HCT116 (cell line): Measurements from ENCODE around the gene CEACAM3. TPM values are rescaled to one million over a fixed set of nuclear protein-coding genes. Genes with fewer than 3 reads are reported as not detected.

Experiments
- ATAC-seq: fragments of 200-7000 bp; cut with Tn5 transposase; 2 replicates; pipeline ENCODE4 v1.9.1; 2020; ENCODE audit warnings: mild to moderate bottlenecking, moderate library complexity
- BruUV-seq: library from RNA; stranded (reverse); fragments of 400-500 nt; replicated peaks from 2 replicates; lab custom pipeline; 2021; lab: Mats Ljungman, UMichigan
- CTCF ChIA-PET: fragments of 300-600 bp; sonication (Branson Sonifier 250); formaldehyde crosslinking; loops from one replicate; lab custom pipeline; 2021; ENCODE audit warnings: antibody characterized with exemption; lab: Charles Lee
- POLR2A ChIA-PET: fragments of 300-600, 350-600 bp; sonication (Branson Sonifier 250); formaldehyde crosslinking; loops from one replicate; lab custom pipeline; 2021; ENCODE audit warnings: antibody characterized with exemption; lab: Charles Lee
- RAD21 ChIA-PET, 2 experiments: fragments of 300-600 bp; sonication (Branson Sonifier 250); formaldehyde crosslinking; loops; one replicate each; lab custom pipeline; 2023; ENCODE audit warnings: low total read pairs in 2 of 2; ENCODE audit not compliant: uncharacterized antibody in 2 of 2, unreplicated experiment in 2 of 2, low non-redundant PET in 1 of 2; lab: Charles Lee
- DNase-seq: peaks from one replicate; pipeline ENCODE4 v3.0.0-alpha.2; 2010; ENCODE audit warnings: low read depth, low spot score
- H2AFZ ChIP-seq: fragments of 200-600 bp; shearing (Covaris generic), sonication (generic); 2 replicates; pipeline ENCODE4 v1.6.1; 2017; ENCODE audit warnings: low read depth, mixed run types, mixed read lengths, antibody characterized with exemption, low read length; ENCODE audit not compliant: poor library complexity, severe bottlenecking
- H3K27ac ChIP-seq: 2 replicates; pipeline ENCODE4 v1.5.1; 2012; ENCODE audit warnings: low read depth, low read length
- H3K27me3 ChIP-seq: fragments of 200-600 bp; sonication (generic); 2 replicates; pipeline ENCODE4 v1.6.1; 2016; ENCODE audit warnings: mixed run types, low read length, mixed read lengths; ENCODE audit not compliant: insufficient read depth
- H3K36me3 ChIP-seq, 2 experiments: fragments of 200-500 bp in 1 of 2; fragments of 200-600 bp in 1 of 2; sonication (Bioruptor generic) in 1 of 2; sonication (generic) in 1 of 2; 2 replicates each; pipeline versions ENCODE4 v1.5.1 to v1.6.1; 2014 to 2016; ENCODE audit warnings: low read length in 2 of 2, inconsistent platforms in 1 of 2, mixed read lengths in 1 of 2, mixed run types in 1 of 2; ENCODE audit not compliant: insufficient read depth in 2 of 2, control insufficient read depth in 1 of 2
- H3K4me1 ChIP-seq, 2 experiments: fragments of 200-600 bp in 1 of 2; sonication (generic) in 1 of 2; 2 replicates each; pipeline versions ENCODE4 v1.5.1 to v1.6.1; 2012 to 2017; ENCODE audit warnings: low read length in 2 of 2, inconsistent platforms in 1 of 2, mild to moderate bottlenecking in 1 of 2, mixed read lengths in 1 of 2, mixed run types in 1 of 2, moderate library complexity in 1 of 2; ENCODE audit not compliant: insufficient read depth in 2 of 2, control insufficient read depth in 1 of 2
- H3K4me2 ChIP-seq: fragments of 200-600 bp; sonication (generic); 2 replicates; pipeline ENCODE4 v1.6.1; 2017; ENCODE audit warnings: mixed run types, low read length, mixed read lengths
- H3K4me3 ChIP-seq, 2 experiments: fragments of 200-600 bp in 1 of 2; sonication (generic) in 1 of 2; replicated peaks in 1 of 2; 2 replicates each; pipeline ENCODE4 v1.5.1; 2011 to 2016; ENCODE audit warnings: low read length in 2 of 2, control low read depth in 1 of 2, low read depth in 1 of 2, mild to moderate bottlenecking in 1 of 2, mixed read lengths in 1 of 2, mixed run types in 1 of 2
- H3K79me2 ChIP-seq: fragments of 200-600 bp; sonication (generic); 2 replicates; pipeline ENCODE4 v1.6.1; 2017; ENCODE audit warnings: mild to moderate bottlenecking, mixed run types, low read length, moderate library complexity, mixed read lengths; ENCODE audit not compliant: insufficient read depth
- H3K9ac ChIP-seq: fragments of 200-600 bp; sonication (generic); 2 replicates; pipeline ENCODE4 v1.6.1; 2016; ENCODE audit warnings: low read length, mixed read lengths
- H3K9me2 ChIP-seq: fragments of 200-600 bp; sonication (generic), shearing (Covaris generic); 2 replicates; pipeline ENCODE4 v1.6.1; 2017; ENCODE audit warnings: mixed run types, mild to moderate bottlenecking, moderate library complexity; ENCODE audit not compliant: insufficient read depth
- H3K9me3 ChIP-seq, 2 experiments: fragments of 200-500 bp in 1 of 2; fragments of 200-600 bp in 1 of 2; sonication (Bioruptor generic) in 1 of 2; sonication (generic) in 1 of 2; 2 replicates each; pipeline ENCODE4 v1.6.1; 2014 to 2017; ENCODE audit warnings: low read length in 2 of 2, mixed read lengths in 2 of 2, inconsistent platforms in 1 of 2, low read depth in 1 of 2, mild to moderate bottlenecking in 1 of 2, mixed run types in 1 of 2, moderate library complexity in 1 of 2; ENCODE audit not compliant: control insufficient read depth in 1 of 2, insufficient read depth in 1 of 2
- H4K20me1 ChIP-seq: fragments of 200-600 bp; sonication (generic), shearing (Covaris generic); 2 replicates; pipeline ENCODE4 v1.6.1; 2017; ENCODE audit warnings: mixed run types, mild to moderate bottlenecking, moderate library complexity; ENCODE audit not compliant: insufficient read depth
- CBX3 ChIP-seq: IDR thresholded peaks from 2 replicates; pipeline ENCODE4 v1.6.1; 2012; ENCODE audit warnings: low read depth
- CEBPB ChIP-seq: IDR thresholded peaks from 2 replicates; pipeline ENCODE4 v1.6.1; 2012; ENCODE audit warnings: low read depth
- EGR1 ChIP-seq: IDR thresholded peaks from 2 replicates; pipeline ENCODE4 v1.6.1; 2012; ENCODE audit warnings: low read depth
- ELF1 ChIP-seq: IDR thresholded peaks from 2 replicates; pipeline ENCODE4 v1.6.1; 2012; ENCODE audit warnings: low read depth, borderline replicate concordance
- EZH2 ChIP-seq: fragments of 200-600 bp; sonication (generic); IDR thresholded peaks from 2 replicates; pipeline ENCODE4 v1.6.1; 2017; ENCODE audit warnings: antibody characterized with exemption, mixed run types
- EZH2phosphoT487 ChIP-seq: fragments of 200-600 bp; IDR thresholded peaks from 2 replicates; pipeline ENCODE4 v1.6.1; 2018; ENCODE audit warnings: antibody characterized with exemption, borderline replicate concordance
- FOSL1 ChIP-seq: IDR thresholded peaks from 2 replicates; pipeline ENCODE4 v1.6.1; 2012; ENCODE audit warnings: low read depth
- POLR2A ChIP-seq: IDR thresholded peaks from 2 replicates; pipeline ENCODE4 v1.7.0; 2011; ENCODE audit warnings: borderline replicate concordance; ENCODE audit not compliant: insufficient read depth, insufficient read length; ENCODE audit errors: extremely low read depth
- POLR2AphosphoS5 ChIP-seq: IDR thresholded peaks from 2 replicates; pipeline ENCODE4 v1.6.1; 2011; ENCODE audit warnings: mild to moderate bottlenecking, low read depth, low read length, moderate library complexity
- RAD21 ChIP-seq: IDR thresholded peaks from 2 replicates; pipeline ENCODE4 v1.6.1; 2012; ENCODE audit warnings: low read depth, mild to moderate bottlenecking
- SIN3A ChIP-seq: IDR thresholded peaks from 2 replicates; pipeline ENCODE4 v1.6.1; 2012; ENCODE audit warnings: low read depth
- SRF ChIP-seq: IDR thresholded peaks from 2 replicates; pipeline ENCODE4 v1.6.1; 2012; ENCODE audit warnings: low read depth
- TCF7L2 ChIP-seq: IDR thresholded peaks from 2 replicates; pipeline ENCODE4 v1.7.0; 2011; ENCODE audit warnings: borderline replicate concordance, inconsistent platforms; ENCODE audit not compliant: insufficient read depth, insufficient read length; ENCODE audit errors: extremely low read depth
- YY1 ChIP-seq: IDR thresholded peaks from 2 replicates; pipeline ENCODE4 v1.6.1; 2011; ENCODE audit warnings: low read length, low read depth, moderate library complexity, mild to moderate bottlenecking; ENCODE audit not compliant: insufficient replicate concordance; ENCODE audit errors: extremely low read depth
- intact Hi-C: fragments of 100-400 bp; cut with micrococcal nuclease; formaldehyde crosslinking; loops from 2 replicates; pipeline ENCODE4 v1.10.0; 2022
- total RNA-seq: library from RNA; stranded (reverse); gene quantifications from one replicate; pipeline ENCODE4 v1.2.1, GENCODE V29; 2021; ENCODE audit not compliant: unreplicated experiment
- TF ChIP-seq, protein P1 (sequence below): IDR thresholded peaks from 2 replicates; pipeline ENCODE4 v1.6.1; 2011; ENCODE audit warnings: mild to moderate bottlenecking, low read length, moderate library complexity; ENCODE audit not compliant: insufficient replicate concordance; ENCODE audit errors: extremely low read depth
- TF ChIP-seq, protein P2 (sequence below): IDR thresholded peaks from 2 replicates; pipeline ENCODE4 v1.6.1; 2012; ENCODE audit warnings: low read depth
- TF ChIP-seq, protein P3 (sequence below), 3 experiments: fragments of 200-600 bp in 1 of 3; sonication (generic) in 1 of 3; IDR thresholded peaks in 2 of 3; conservative IDR thresholded peaks in 1 of 3; 2 replicates each; pipeline ENCODE4 v1.5.1; 2012 to 2017; ENCODE audit warnings: low read depth in 2 of 3, low read length in 2 of 3, antibody characterized with exemption in 1 of 3, borderline replicate concordance in 1 of 3, control low read depth in 1 of 3, mild to moderate bottlenecking in 1 of 3, mixed read lengths in 1 of 3, mixed run types in 1 of 3, moderate library complexity in 1 of 3; ENCODE audit not compliant: insufficient read depth in 1 of 3

Gene CEACAM3
- total RNA-seq, 1 experiment from 2014 or later: not detected

DNA sequence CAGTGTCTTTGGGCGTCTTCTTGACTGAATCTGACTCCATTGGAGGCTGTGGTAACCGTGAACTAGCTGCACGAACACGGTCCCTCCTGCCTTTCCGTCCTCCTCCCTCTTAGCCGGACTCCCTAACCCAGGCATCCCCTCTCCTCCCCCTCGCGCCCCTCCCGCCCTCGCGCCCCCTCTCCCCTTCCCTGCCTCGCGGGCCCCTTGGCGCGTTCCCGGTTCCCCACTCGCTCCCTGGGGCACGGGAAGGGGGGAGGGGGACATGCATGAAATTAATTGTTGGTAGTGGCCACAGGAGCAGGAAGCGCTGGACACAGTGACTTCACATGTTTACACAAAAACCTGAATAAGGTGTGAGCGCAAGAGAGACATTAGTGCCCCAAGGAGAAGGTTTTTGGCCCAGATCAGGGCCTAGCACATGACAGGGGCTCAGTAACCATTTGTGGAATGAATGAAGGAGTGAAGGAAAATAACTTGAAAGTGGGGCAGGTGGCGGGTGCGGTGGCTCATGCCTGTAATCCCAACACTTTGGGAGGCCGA is 48.7 kb downstream of the CEACAM3 start (continued):
- no peak for TF ChIP-seq FOSL1
- no peak for TF ChIP-seq EGR1
- TF ChIP-seq RAD21: no peak
- TF ChIP-seq POLR2AphosphoS5: no peak
- no peak for TF ChIP-seq ELF1
- TF ChIP-seq EZH2phosphoT487: no peak

DNA sequence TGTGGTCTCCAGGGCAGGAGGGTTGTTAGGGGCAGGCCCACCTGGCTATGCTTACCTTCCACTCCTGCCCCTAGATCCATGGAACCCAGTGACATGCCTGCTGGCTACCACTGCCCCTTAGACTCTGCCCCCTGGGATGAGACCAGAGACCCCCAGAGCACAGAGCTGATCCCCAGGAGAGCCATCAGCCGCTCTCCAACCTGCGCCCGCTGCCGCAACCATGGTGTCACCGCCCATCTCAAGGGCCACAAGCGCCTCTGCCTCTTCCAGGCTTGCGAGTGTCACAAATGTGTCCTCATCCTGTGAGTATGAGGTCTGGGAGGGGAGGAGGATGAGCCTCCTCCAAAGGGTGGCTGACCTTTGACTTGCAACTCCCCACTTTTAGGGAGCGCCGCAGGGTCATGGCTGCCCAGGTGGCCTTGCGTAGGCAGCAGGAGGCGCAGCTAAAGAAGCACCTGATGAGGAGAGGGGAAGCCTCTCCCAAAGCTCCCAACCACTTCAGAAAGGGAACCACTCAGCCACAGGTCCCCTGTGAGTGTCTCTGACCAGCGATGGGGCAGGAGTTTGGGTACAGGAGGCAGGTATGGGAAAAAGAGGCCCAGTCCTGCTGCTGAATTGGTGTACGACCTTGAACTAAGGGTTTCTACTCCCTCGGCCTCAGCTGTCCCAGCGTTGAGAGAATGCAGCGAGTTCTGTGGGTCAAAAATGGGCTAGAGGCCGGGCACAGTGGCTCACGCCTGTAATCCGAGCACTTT is 51.1 kb downstream of the CEACAM3 start:
- intact Hi-C loops: no loop called here
- no peaks in the 10 kb centered on the region for H3K79me2 ChIP-seq
- ChIA-PET CTCF (no interaction called here), RAD21 (no interaction called here), POLR2A (interaction anchor here (1.5 kb wide), 1 partner anchor 12 kb away, joined by 6 read pairs; the partner anchor contains the start of gene RPS19)
- H3K4me2 ChIP-seq: no peak overlapping the region
- H2AFZ ChIP-seq: no peak overlapping the region
- no peak overlapping the region for H3K27ac ChIP-seq
- H3K27me3 ChIP-seq: peaks cover 17% of the 10 kb centered on the region; the same call in 1 of the 2 replicates
- no peak overlapping the region for H3K9ac ChIP-seq
- DNase-seq: no peak
- no peaks in the 10 kb centered on the region for H3K9me2 ChIP-seq
- H4K20me1 ChIP-seq: no peaks in the 10 kb centered on the region
- no peaks in the 10 kb centered on the region for H3K36me3 ChIP-seq
- no peak overlapping the region for H3K4me3 ChIP-seq
- no peaks in the 10 kb centered on the region for H3K9me3 ChIP-seq
- ATAC-seq: no peak
- H3K4me1 ChIP-seq: no peaks in the 10 kb centered on the region
- no TSS peak for BruUV-seq
- TF ChIP-seq FOSL1: no peak
- no peak for TF ChIP-seq SIN3A
- no peak for TF ChIP-seq ELF1
- TF ChIP-seq, protein P1, sequence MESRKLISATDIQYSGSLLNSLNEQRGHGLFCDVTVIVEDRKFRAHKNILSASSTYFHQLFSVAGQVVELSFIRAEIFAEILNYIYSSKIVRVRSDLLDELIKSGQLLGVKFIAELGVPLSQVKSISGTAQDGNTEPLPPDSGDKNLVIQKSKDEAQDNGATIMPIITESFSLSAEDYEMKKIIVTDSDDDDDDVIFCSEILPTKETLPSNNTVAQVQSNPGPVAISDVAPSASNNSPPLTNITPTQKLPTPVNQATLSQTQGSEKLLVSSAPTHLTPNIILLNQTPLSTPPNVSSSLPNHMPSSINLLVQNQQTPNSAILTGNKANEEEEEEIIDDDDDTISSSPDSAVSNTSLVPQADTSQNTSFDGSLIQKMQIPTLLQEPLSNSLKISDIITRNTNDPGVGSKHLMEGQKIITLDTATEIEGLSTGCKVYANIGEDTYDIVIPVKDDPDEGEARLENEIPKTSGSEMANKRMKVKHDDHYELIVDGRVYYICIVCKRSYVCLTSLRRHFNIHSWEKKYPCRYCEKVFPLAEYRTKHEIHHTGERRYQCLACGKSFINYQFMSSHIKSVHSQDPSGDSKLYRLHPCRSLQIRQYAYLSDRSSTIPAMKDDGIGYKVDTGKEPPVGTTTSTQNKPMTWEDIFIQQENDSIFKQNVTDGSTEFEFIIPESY: no peak
- no peak for TF ChIP-seq CBX3
- TF ChIP-seq, protein P2, sequence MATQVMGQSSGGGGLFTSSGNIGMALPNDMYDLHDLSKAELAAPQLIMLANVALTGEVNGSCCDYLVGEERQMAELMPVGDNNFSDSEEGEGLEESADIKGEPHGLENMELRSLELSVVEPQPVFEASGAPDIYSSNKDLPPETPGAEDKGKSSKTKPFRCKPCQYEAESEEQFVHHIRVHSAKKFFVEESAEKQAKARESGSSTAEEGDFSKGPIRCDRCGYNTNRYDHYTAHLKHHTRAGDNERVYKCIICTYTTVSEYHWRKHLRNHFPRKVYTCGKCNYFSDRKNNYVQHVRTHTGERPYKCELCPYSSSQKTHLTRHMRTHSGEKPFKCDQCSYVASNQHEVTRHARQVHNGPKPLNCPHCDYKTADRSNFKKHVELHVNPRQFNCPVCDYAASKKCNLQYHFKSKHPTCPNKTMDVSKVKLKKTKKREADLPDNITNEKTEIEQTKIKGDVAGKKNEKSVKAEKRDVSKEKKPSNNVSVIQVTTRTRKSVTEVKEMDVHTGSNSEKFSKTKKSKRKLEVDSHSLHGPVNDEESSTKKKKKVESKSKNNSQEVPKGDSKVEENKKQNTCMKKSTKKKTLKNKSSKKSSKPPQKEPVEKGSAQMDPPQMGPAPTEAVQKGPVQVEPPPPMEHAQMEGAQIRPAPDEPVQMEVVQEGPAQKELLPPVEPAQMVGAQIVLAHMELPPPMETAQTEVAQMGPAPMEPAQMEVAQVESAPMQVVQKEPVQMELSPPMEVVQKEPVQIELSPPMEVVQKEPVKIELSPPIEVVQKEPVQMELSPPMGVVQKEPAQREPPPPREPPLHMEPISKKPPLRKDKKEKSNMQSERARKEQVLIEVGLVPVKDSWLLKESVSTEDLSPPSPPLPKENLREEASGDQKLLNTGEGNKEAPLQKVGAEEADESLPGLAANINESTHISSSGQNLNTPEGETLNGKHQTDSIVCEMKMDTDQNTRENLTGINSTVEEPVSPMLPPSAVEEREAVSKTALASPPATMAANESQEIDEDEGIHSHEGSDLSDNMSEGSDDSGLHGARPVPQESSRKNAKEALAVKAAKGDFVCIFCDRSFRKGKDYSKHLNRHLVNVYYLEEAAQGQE: no peak
- no peak for TF ChIP-seq CEBPB
- no peak for TF ChIP-seq POLR2AphosphoS5
- TF ChIP-seq EZH2: no peak
- TF ChIP-seq, protein P3, sequence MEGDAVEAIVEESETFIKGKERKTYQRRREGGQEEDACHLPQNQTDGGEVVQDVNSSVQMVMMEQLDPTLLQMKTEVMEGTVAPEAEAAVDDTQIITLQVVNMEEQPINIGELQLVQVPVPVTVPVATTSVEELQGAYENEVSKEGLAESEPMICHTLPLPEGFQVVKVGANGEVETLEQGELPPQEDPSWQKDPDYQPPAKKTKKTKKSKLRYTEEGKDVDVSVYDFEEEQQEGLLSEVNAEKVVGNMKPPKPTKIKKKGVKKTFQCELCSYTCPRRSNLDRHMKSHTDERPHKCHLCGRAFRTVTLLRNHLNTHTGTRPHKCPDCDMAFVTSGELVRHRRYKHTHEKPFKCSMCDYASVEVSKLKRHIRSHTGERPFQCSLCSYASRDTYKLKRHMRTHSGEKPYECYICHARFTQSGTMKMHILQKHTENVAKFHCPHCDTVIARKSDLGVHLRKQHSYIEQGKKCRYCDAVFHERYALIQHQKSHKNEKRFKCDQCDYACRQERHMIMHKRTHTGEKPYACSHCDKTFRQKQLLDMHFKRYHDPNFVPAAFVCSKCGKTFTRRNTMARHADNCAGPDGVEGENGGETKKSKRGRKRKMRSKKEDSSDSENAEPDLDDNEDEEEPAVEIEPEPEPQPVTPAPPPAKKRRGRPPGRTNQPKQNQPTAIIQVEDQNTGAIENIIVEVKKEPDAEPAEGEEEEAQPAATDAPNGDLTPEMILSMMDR (IDR thresholded peaks at IDR 0.05 in 2 of 3, conservative IDR thresholded peaks at IDR 0.05 in 1 of 3; ENCODE audit: borderline replicate concordance in 1 of 3, insufficient read depth in 1 of 3, low read depth in 2 of 3, low read length in 2 of 3): no peak
- TF ChIP-seq YY1: no peak
- TF ChIP-seq EZH2phosphoT487: no peak
- no peak for TF ChIP-seq SRF
- no peak for TF ChIP-seq POLR2A
- no peak for TF ChIP-seq TCF7L2
